Bronchial epithelial cell (primary cell): ENCODE measurements around the gene ZNF546. TPM values are rescaled to one million over a fixed set of nuclear protein-coding genes. Genes with fewer than 3 reads are reported as not detected.

Source experiments
- DNase-seq: peaks from one replicate; pipeline ENCODE4 v3.0.0-alpha.2; 2010; ENCODE audit warnings: low read depth
- FAIRE-seq: peaks from 2 replicates; lab custom pipeline; 2011; peaks lifted over from hg19 to GRCh38; lab: Jason Lieb, UNC
- H3K27me3 ChIP-seq: 2 replicates; pipeline ENCODE4 v1.5.1; 2011; ENCODE audit warnings: low read length; ENCODE audit not compliant: control insufficient read depth, insufficient read depth
- H3K36me3 ChIP-seq: 2 replicates; pipeline ENCODE4 v1.5.1; 2011; ENCODE audit warnings: low read length; ENCODE audit not compliant: control insufficient read depth, insufficient read depth
- H3K4me3 ChIP-seq: 2 replicates; pipeline ENCODE4 v1.5.1; 2011; ENCODE audit warnings: mild to moderate bottlenecking, low read depth, low read length, control low read depth
- total RNA-seq: library from RNA; depleted of rRNA; stranded (reverse); fragments of >200 nt; gene quantifications from 2 replicates; pipeline ENCODE4 v1.2.1, GENCODE V29; 2014
- TF ChIP-seq, protein P1 (sequence below): IDR thresholded peaks from 2 replicates; pipeline ENCODE4 v1.5.1; 2011; ENCODE audit warnings: mild to moderate bottlenecking, moderate library complexity, low read length, control low read depth, inconsistent platforms; ENCODE audit not compliant: insufficient read depth, severe bottlenecking

The ZNF546 gene
- total RNA-seq, 1 donor from 2014 or later, result 2.4 TPM

DNA sequence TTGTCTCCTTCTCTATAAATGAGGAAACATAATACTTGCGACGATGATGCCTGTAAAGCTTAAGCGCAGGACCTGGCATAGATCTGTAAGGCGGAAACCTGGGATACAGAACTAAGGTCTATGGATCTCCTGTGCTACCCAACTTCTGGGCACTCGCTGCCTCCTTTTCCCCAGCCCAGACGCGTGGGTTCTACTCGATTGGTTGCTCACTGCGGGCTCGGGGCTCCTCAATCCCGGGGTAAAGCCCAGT, 26.5 kb upstream of the ZNF546 start:
- peak overlapping the region; percentile 53 for H3K4me3 ChIP-seq
- FAIRE-seq, result no peak
- TF ChIP-seq, protein P1, sequence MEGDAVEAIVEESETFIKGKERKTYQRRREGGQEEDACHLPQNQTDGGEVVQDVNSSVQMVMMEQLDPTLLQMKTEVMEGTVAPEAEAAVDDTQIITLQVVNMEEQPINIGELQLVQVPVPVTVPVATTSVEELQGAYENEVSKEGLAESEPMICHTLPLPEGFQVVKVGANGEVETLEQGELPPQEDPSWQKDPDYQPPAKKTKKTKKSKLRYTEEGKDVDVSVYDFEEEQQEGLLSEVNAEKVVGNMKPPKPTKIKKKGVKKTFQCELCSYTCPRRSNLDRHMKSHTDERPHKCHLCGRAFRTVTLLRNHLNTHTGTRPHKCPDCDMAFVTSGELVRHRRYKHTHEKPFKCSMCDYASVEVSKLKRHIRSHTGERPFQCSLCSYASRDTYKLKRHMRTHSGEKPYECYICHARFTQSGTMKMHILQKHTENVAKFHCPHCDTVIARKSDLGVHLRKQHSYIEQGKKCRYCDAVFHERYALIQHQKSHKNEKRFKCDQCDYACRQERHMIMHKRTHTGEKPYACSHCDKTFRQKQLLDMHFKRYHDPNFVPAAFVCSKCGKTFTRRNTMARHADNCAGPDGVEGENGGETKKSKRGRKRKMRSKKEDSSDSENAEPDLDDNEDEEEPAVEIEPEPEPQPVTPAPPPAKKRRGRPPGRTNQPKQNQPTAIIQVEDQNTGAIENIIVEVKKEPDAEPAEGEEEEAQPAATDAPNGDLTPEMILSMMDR, result no peak
- H3K36me3 ChIP-seq, result peaks cover 15% of the 10 kb centered on the region
- peak; percentile 36 for DNase-seq
- no peaks in the 10 kb centered on the region for H3K27me3 ChIP-seq

DNA sequence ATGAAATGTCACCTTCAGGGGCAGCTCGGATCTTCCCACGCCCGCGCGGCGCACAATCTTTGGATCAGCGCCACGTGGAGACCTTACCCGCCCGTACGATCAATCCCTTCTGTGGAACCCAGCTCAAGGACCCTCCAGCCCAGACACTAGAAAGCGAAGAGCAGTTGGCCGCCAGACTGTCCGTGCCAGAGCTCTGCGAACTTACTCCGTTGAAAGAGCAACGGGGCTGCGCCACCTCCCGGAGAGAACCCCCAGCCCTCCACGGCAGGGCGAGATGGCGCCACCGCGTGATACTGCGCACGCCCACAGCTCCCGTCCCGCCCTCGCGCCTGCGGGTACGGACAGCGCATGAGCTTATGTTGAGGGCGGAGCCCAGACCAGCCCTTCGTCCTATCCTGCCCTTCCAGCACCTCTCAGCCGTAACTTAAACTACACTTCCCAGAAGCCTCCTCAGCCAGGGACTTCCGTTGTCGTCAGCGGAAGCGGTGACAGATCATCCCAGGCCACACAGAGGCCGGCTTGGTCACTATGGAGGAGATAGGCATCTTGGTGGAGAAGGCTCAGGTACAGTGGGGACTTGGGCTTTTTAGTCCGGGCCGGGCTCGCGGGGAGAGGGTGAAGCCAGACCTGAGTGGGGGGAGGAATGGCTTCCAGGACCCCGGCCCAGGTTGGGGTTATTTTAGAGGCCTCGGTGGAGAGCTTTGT, 26.0 kb upstream of the ZNF546 start, which contains the start of gene PSMC4:
Gene PSMC4 (plus strand): TSS at position 491 of the 705 bp plus-strand sequence. CDS start 38 bp downstream, at position 529.
- DNase-seq (peak; percentile 98), FAIRE-seq (peak; percentile 98)
- Histone ChIP-seq H3K4me3 (peak within 1 kb of the TSS; percentile 53), H3K36me3 (peaks cover 15% of the 10 kb centered on the region), H3K27me3 (no peaks in the 10 kb centered on the region)
- TF ChIP-seq, protein P1, result peak; percentile 91

GRCh38 chr19:39971380-39972035, 25.4 kb upstream of the ZNF546 start:
- Histone ChIP-seq H3K36me3 (peaks cover 15% of the 10 kb centered on the region), H3K4me3 (peak overlapping the region; percentile 53), H3K27me3 (no peaks in the 10 kb centered on the region)
- FAIRE-seq (no peak), DNase-seq (peak; percentile 1)
- TF ChIP-seq, protein P1, result no peak

DNA sequence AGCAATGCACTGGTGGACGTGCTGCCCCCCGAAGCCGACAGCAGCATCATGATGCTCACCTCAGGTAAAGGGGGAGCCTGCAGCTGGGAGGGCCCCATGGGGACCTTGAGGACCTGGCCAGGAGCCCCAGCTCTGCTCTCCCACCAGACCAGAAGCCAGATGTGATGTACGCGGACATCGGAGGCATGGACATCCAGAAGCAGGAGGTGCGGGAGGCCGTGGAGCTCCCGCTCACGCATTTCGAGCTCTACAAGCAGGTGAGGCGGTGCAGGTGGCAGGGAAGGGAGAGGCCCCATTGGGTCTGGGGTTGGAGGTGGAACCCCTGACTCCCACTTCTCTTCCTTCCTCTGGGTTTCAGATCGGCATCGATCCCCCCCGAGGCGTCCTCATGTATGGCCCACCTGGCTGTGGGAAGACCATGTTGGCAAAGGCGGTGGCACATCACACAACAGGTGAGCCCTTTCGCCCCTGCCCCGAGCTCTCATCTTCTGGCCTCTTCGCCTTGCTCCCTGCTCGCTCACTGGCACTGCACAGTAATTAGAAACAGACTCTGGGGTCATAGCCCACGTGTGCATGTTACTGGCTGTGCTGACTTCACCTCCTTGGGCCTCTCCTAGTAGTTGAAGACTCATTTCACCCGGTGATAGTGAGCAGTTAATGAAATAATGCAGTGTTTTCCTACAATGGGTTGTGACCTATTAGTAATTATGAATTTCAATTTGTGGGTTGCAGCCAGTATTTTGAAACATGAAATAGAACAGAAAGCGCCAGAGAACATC, 22.3 kb upstream of the ZNF546 start:
- Histone ChIP-seq H3K36me3 (peaks cover 20% of the 10 kb centered on the region), H3K4me3 (no peak overlapping the region), H3K27me3 (no peaks in the 10 kb centered on the region)
- no peak for DNase-seq
- no peak for FAIRE-seq
- TF ChIP-seq, protein P1, result no peak

GRCh38 chr19:39982883-39983282, 14.0 kb upstream of the ZNF546 start:
- H3K27me3 ChIP-seq, result no peaks in the 10 kb centered on the region
- DNase-seq (no peak), FAIRE-seq (no peak)
- H3K4me3 ChIP-seq, result no peak overlapping the region
- TF ChIP-seq, protein P1, result no peak
- H3K36me3 ChIP-seq, result peaks cover 8% of the 10 kb centered on the region
